Glomerular endothelial cell (primary cell): ENCODE data around the gene PSMC3IP. TPM values are rescaled to one million over a fixed set of nuclear protein-coding genes. Genes with fewer than 3 reads are reported as not detected.
A peak's percentile ranks its signal among the peaks of the same experiment; 100 is the strongest.
"Not testable (repeated sequence)": the region's sequence is repeated elsewhere in the genome, so short reads cannot be mapped to it uniquely, and the experiment has no call there.

Experiments used
- DNase-seq: peaks from one replicate; pipeline ENCODE4 v3.0.0-alpha.2; 2011; ENCODE audit warnings: low read depth, low spot score; ENCODE audit errors: extremely low read depth
- total RNA-seq: library from RNA; depleted of rRNA; stranded (reverse); fragments of >200 nt; gene quantifications from 2 replicates; pipeline ENCODE4 v1.2.3, GENCODE V29; 2015

PSMC3IP gene
- total RNA-seq, 1 donor from 2014 or later: 5.2 TPM

DNA sequence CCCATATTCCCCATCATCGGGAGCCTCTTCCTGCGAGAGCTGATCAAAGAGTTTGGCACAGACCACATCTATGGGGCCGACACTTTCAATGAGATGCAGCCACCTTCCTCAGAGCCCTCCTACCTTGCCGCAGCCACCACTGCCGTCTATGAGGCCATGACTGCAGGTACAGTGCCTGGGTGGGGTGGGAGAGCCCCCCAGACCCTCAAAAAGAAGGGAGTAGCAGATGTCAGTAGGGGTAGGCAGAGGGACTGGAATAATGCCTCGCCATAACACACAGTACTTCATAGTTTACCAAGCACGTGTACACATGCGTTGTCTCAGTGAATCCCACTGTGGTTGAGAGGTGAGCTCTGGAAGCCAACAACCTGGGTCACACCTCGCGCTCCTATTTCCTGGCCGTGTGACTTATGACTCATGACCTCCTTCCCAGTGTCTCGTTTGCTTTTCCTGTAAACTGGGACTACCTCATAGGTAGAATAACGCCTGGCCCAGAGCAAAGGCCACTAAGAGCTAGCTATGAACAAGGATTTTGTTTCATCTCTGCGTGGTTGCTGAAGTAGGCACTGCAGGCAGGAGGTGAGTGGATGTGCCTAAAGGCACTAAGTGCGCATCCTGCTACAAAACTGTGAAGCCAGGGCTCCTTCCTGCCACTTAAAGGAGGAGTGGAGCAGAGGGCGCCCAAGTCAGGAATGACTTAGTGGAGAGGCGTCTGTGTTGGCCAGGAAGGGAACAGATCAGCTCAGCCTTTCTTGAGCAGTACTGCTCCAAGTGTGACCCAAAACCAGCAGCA is 36.3 kb downstream of the PSMC3IP start:
- no peak for DNase-seq

DNA sequence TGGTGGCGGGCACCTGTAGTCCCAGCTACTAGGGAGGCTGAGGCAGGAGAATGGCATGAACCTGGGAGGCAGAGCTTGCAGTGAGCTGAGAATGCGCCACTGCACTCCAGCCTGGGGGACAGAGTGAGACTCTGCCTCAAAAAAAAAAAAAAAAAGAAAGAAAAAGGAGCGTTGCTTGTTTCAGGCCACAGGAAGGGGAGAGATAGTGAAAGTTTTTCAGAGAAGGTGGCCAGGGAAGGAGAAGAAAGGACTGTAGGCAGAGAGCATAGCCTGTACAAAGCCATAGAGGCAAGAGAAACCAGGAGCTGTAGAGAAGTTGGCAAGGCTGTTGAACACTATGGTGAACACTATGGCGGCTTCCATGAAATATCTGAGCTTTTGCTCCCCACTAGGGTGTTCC is 37.0 kb downstream of the PSMC3IP start:
- DNase-seq: not testable (repeated sequence)

DNA sequence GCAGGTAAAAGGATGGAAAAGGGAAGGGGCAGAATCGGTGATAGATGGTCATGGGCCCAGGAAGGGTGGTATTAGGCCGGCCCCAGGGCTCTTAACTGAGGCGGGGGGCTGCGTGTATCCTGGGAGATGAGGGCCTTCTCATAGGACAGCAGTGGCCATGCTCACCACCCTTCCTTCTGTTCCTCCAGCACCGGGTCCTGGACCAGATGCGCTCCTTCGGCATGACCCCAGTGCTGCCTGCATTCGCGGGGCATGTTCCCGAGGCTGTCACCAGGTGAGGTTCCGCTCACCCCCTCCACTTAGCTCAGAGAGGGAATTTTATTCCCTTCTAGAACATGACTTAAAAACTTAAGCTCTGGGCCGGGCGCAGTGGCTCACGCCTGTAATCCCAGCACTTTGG is 39.0 kb downstream of the PSMC3IP start:
- no peak for DNase-seq

DNA sequence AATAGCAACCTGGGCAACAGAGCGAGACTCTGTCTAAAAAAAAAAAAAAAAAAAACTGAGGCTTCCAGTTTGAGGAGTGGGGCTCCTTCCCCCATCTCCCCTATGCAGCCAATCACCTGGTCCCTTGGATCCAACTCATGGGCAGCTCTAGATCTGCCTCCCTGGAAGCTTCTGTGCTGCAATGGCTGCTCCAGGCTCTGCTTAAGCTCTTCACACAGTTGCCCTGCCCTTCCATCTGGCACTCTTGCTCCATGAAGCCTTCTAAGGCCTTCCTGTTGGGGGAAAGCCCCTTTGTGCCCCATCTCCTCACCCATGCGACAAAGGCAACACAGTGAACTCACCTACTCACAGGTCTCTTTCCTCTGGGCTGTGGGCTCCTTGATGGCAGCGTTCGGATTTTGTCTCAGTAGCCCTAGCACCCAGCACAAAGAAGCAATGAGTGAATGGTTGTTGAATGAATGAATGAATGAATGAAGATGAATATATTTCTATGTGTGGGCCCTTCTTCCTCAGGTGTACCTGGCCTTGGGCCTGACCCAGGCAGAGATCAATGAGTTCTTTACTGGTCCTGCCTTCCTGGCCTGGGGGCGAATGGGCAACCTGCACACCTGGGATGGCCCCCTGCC is 39.6 kb downstream of the PSMC3IP start:
- DNase-seq: no peak

DNA sequence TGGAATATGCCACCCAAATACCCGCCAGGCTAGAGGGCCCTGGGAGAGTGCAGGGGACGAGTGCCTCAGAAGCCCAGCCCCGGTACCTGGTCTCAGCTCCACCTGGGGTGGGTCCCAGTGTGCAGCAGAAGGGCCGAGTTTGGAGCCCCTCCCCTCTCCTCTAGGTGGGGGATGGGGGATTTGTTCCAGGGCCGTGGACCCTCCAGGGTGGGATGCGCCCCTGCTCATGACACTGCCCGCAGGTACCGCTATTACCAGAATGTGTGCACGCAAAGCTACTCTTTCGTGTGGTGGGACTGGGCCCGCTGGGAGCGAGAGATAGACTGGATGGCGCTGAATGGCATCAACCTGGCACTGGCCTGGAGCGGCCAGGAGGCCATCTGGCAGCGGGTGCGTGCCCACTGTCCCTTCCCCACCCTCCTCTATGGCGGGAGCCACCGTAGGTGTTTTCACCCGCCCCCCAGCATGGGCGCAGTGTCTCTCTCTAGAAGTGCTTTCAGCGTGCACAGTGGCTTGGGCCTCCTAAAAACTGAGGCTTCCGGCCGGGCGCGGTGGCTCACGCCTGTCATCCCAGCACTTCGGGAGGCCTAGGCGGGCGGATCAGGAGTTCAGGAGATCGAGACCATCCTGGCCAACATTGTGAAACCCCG is 40.2 kb downstream of the PSMC3IP start:
- no peak for DNase-seq

DNA sequence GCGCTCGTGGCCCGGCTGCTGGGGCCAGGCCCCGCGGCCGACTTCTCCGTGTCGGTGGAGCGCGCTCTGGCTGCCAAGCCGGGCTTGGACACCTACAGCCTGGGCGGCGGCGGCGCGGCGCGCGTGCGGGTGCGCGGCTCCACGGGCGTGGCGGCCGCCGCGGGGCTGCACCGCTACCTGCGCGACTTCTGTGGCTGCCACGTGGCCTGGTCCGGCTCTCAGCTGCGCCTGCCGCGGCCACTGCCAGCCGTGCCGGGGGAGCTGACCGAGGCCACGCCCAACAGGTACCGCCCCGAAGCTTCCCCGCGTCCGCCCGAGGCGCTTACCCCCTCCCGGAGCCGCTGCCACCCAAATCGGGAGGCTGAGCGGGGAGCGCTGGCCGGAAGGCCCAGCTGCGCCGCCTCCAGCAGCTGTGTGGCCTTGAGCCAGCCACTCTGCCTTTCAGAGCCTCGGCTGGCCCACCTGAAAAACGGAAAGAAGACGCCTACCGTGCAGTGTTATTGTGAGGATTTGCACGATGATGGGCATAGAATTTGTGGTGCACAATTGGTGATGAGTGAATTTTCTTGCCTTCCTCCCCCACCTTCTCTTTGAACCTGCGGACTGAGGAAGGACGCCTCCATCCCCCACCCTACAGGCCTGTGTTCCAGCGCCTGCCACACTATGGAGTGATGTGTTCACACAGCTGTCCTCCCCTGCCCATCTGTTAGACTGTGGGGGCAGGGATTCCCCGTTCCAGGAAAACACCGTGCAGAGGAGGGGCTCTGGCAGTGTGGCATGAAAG is 41.0 kb downstream of the PSMC3IP start:
- DNase-seq: no peak

DNA sequence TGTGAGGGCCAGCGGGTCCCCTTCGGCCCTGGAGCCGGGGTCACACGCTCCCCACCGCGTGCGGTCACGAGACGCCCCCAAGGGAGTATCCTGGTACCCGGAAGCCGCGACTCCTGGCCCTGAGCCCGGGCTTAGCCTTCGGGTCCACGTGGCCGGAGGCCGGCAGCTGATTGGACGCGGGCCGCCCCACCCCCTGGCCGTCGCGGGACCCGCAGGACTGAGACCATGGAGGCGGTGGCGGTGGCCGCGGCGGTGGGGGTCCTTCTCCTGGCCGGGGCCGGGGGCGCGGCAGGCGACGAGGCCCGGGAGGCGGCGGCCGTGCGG is 41.5 kb downstream of the PSMC3IP start, which contains the start of gene NAGLU:
NAGLU (plus strand) TSS at position 194 of the 324 bp plus-strand sequence; CDS start at position 226, 32 bp downstream.
- DNase-seq: no peak

DNA sequence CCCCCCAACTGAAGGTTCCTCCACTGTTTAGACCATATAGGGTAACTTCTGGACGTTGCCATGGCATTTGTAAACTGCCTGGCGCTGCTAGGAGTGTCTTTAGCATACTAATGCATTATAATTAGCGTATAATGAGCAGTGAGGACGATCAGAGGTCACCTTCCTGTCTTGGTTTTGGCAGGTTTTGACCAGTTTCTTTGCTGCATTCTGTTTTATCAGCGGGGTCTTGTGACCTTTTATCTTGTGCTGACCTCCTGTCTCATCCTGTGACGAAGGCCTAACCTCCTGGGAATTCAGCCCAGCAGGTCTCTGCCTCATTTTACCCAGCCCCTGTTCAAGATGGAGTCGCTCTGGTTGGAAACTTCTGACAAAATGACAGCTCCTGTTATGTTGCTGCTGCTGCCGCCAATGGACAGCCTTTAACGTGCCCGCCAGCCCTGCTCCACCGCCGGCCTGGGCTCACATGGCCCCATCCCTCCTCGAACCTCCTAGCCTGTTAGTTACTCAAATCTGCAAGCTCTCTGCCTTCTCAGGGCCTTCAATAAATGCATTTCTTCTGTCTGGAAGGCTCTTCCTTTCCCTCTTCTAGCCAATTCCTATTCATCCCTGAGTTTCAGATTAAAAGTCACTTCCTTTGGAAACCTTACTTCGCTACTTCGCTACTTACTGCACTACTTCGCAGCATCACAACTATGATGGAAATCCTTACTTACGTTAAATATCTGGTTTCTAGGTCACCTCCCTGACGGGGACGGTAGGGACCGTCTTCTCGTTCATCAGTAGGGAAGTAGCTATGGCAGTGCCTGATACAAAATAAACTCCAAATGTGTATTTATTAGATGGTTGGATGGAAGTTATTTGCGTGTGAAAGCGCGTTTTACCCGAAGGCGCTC is 42.1 kb downstream of the PSMC3IP start:
- no peak for DNase-seq

DNA sequence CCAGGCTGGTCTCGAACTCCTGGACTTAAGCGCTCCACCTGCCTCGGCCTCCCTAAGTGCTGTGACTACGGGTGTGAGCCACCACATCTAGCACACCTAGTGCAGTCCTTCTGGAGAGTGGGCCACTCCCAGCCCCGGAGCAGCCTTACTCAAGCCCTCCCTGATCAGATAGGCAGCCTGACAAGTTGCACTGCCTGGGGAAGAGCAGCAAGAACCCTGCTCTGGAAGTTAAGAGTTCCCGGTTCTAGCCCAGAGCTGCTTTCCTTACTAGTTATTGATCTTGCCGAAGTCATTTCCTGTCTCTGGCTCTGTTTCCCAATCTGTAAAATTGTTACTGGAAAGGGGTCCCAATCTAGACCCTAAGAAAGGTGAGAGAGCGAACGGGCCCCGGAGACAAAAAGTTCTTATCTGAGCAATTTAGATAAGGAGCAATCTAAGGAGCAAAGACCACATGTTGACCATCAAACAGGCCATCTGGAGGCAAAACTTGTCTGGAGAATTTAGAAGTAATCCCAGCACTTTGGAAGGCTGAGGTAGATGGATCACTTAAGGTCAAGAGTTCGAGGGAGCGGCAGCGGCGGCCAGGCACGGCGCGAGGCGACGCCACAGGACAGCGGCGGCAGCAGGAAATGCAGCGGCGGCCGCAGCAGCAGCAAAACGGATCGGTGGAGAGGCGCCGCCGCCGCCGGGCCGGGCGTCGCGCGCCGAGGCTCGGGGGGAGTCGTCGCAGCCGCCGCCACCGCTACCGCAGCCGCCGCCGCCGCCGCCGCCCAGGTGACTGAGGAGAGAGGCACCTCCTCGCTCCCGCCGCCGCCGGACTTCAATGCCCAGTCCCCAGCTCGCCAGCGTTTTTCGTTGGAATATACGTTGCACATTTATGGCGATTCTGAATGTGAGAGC is 45.8 kb downstream of the PSMC3IP start:
- DNase-seq: no peak

DNA sequence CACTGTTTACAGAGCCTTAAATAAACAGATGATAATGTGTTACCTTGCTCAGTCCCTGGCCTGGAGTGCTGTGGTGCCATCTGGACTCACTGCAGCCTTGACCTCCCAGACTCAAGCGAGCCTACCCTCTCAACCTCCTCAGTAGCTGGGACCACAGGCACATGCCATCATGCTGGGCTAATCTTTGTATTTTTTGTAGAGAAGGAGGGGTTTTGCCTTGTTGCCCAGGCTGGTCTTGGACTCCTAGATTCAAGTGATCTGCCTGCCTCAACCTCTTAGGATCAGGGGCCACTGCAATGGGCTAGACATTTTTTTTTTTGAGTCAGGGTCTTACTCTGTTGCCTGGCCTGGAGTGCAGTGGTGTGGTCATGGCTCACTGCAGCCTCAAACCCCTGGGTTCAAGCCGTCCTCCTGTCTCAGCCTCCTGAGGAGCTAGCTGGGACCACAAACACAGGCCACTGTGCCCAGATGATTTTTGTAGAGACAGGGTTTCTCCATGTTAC is 46.5 kb downstream of the PSMC3IP start:
- no peak for DNase-seq

DNA sequence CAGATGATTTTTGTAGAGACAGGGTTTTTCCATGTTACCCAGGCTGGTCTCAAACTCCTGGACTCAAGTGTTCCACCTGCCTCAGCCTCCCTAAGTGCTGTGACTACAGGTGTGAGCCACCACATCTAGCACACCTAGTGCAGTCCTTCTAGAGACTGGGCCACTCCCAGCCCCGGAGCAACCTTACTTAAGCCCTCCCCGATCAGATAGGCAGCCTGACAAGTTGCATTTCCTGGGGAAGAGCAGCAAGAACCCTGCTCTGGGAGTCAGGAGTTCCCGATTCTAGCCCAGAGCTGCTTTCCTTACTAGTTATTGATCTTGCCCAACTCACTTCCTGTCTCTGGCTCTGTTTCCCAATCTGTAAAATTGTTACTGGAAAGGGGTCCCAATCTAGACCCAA is 48.5 kb downstream of the PSMC3IP start:
- DNase-seq: no peak

DNA sequence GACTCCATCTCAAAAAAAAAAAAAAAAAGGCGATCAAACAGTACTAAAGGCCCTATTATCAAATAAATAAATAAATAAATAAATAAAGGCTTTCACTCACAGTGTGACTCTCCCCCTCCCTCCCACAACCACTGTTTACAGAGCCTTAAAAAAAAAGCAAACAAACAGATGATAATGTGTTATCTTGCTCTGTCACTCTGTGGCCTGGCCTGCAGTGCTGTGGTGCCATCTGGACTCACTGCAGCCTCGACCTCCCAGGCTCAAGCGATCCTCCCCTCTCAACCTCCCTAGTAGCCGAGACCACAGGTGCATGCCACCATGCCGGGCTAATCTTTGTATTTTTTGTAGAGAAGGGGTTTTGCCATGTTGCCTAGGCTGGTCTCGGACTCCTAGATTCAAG is 49.6 kb downstream of the PSMC3IP start:
- no peak for DNase-seq

DNA sequence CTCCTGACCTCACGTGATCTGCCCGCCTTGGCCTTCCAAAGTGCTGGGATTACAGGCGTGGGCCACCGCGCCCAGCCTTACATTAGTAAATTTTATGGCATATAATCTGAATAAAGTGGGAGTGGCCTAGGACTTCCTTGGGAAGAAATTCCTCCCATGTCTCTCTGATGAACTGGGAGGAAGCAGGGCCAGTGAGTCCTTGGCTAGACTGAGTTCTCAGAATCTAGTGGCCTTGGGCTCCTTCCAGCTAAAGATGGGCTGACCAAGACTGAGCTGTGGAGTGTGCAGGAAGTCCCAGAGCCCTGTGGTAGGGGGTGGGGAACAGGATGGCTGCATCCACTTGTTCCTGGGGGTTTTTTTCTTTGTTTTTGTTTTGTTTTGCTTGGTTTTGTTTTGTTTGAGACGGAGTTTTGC is 51.5 kb downstream of the PSMC3IP start:
- DNase-seq: peak; percentile 71

DNA sequence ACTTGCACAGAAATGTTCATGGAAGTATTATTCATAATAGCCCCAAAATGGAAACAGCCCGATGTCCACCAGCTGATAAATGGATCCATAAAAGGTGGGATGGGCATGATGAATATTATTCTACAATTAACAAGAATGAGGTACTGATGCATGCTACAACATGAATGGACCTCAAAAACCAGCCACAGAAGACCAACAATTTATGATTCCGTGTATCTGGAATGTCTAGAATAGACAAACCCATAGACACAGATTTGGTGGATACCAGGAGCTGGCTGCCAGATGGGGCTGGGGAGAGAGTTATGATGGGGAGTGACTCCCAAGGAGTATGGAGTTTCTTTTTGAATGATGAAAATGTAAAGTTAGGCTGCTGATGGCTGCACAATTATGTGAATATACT is 52.3 kb downstream of the PSMC3IP start:
- DNase-seq: no peak

DNA sequence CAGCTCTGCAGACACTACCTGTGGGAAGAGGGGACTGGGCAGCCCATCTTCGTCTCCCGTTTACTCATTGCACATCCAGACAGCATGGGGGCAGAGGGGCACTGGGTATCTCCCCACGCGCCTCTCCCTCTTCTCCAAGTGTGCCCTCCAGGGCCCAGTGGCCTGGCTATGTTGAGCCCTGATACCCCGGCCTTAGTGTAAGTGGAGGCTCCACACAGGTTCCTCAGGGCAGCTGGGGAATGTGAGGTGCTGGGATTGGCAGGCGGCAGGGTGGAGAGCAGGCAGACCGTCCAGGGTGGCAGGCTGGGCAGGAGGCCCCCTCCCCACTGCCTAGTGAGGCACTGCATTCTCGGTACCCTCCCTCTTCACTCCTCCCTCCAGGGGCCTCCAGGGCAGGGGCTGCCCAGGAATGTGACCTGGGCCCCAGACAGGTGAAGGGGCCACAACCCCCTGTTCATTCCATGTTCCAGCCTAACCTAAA is 54.7 kb downstream of the PSMC3IP start:
- DNase-seq: no peak
